Activated naive CD8-positive, alpha-beta T cell treated with anti-CD3 and anti-CD28 coated beads, Interleukin-2, amount 50 U/mL, for 24 hours (primary cell): ENCODE data around the gene FCN1.

Experiments used
- ATAC-seq: fragments of 150-1000 bp; cut with Tn5 transposase; one replicate; pipeline ENCODE4 v1.10.0; 2021
- DNase-seq: peaks from one replicate; pipeline ENCODE4 v3.0.0; 2021
- H3K27ac Mint-ChIP-seq: one replicate; pipeline ENCODE4 v1.8.0; 2021; ENCODE audit warnings: mild to moderate bottlenecking, mixed read lengths
- H3K27me3 Mint-ChIP-seq: one replicate; pipeline ENCODE4 v1.8.0; 2021; ENCODE audit warnings: mixed read lengths
- H3K36me3 Mint-ChIP-seq: one replicate; pipeline ENCODE4 v1.8.0; 2021; ENCODE audit warnings: low read depth, mixed read lengths
- H3K4me1 Mint-ChIP-seq: one replicate; pipeline ENCODE4 v1.8.0; 2021; ENCODE audit warnings: mixed read lengths
- H3K4me3 Mint-ChIP-seq: one replicate; pipeline ENCODE4 v1.8.0; 2021; ENCODE audit warnings: mild to moderate bottlenecking, moderate library complexity, mixed read lengths
- H3K9me3 Mint-ChIP-seq: one replicate; pipeline ENCODE4 v1.8.0; 2021; ENCODE audit warnings: mixed read lengths

Gene FCN1

GRCh38 chr9:134919303-134919702, 1.6 kb upstream of the FCN1 start:
- no peak for ATAC-seq
- H3K27me3 Mint-ChIP-seq, result peaks cover 3% of the 10 kb centered on the region
- H3K9me3 Mint-ChIP-seq, result peaks cover 6% of the 10 kb centered on the region
- peaks cover 2% of the 10 kb centered on the region for H3K4me1 Mint-ChIP-seq
- H3K4me3 Mint-ChIP-seq, result no peak overlapping the region
- no peak overlapping the region for H3K27ac Mint-ChIP-seq
- peaks cover 3% of the 10 kb centered on the region for H3K36me3 Mint-ChIP-seq
- DNase-seq, result no peak

GRCh38 chr9:134918646-134919045, 934 bp upstream of the FCN1 start:
- H3K27me3 Mint-ChIP-seq, result peaks cover 3% of the 10 kb centered on the region
- peaks cover 3% of the 10 kb centered on the region for H3K36me3 Mint-ChIP-seq
- H3K4me3 Mint-ChIP-seq, result no peak overlapping the region
- H3K4me1 Mint-ChIP-seq, result peaks cover 2% of the 10 kb centered on the region
- ATAC-seq, result no peak
- no peak overlapping the region for H3K27ac Mint-ChIP-seq
- no peak for DNase-seq
- peaks cover 6% of the 10 kb centered on the region for H3K9me3 Mint-ChIP-seq

- H3K4me1 Mint-ChIP-seq, result peaks cover under 1% of the 10 kb centered on the region
- DNase-seq (no peak), ATAC-seq (no peak)
- no peak overlapping the region for H3K4me3 Mint-ChIP-seq
- H3K36me3 Mint-ChIP-seq, result peaks cover 3% of the 10 kb centered on the region
- peaks cover 6% of the 10 kb centered on the region for H3K9me3 Mint-ChIP-seq
- H3K27me3 Mint-ChIP-seq, result peaks cover 9% of the 10 kb centered on the region
- no peak overlapping the region for H3K27ac Mint-ChIP-seq
These were observed 1.5 kb downstream of the FCN1 start for GRCh38 chr9:134916161-134916665.

GRCh38 chr9:134915046-134915985, 2.4 kb downstream of the FCN1 start:
- peaks cover 3% of the 10 kb centered on the region for H3K36me3 Mint-ChIP-seq
- DNase-seq (no peak), ATAC-seq (no peak)
- H3K4me3 Mint-ChIP-seq, result no peak overlapping the region
- no peak overlapping the region for H3K27ac Mint-ChIP-seq
- peaks cover 13% of the 10 kb centered on the region for H3K27me3 Mint-ChIP-seq
- H3K4me1 Mint-ChIP-seq, result peaks cover 2% of the 10 kb centered on the region
- peaks cover 6% of the 10 kb centered on the region for H3K9me3 Mint-ChIP-seq

- H3K36me3 Mint-ChIP-seq, result no peaks in the 10 kb centered on the region
These were observed 3.2 kb downstream of the FCN1 start for GRCh38 chr9:134914501-134914834.

GRCh38 chr9:134913713-134914500, 3.8 kb downstream of the FCN1 start:
- no peaks in the 10 kb centered on the region for H3K9me3 Mint-ChIP-seq
- DNase-seq (no peak), ATAC-seq (no peak)
- no peaks in the 10 kb centered on the region for H3K36me3 Mint-ChIP-seq
- no peak overlapping the region for H3K27ac Mint-ChIP-seq
- H3K27me3 Mint-ChIP-seq, result peaks cover 16% of the 10 kb centered on the region
- H3K4me3 Mint-ChIP-seq, result no peak overlapping the region
- peaks cover 5% of the 10 kb centered on the region for H3K4me1 Mint-ChIP-seq

More at GRCh38 chr9:134914501-134914834, 3.2 kb downstream of the FCN1 start:
- Mint-ChIP-seq H3K4me1 (peaks cover 3% of the 10 kb centered on the region), H3K27ac (no peak overlapping the region), H3K4me3 (no peak overlapping the region), H3K9me3 (no peaks in the 10 kb centered on the region), H3K27me3 (peaks cover 16% of the 10 kb centered on the region)
- ATAC-seq (no peak), DNase-seq (no peak)

GRCh38 chr9:134913041-134913712, 4.5 kb downstream of the FCN1 start:
- no peaks in the 10 kb centered on the region for H3K9me3 Mint-ChIP-seq
- H3K4me3 Mint-ChIP-seq, result no peak overlapping the region
- H3K27me3 Mint-ChIP-seq, result peaks cover 16% of the 10 kb centered on the region
- no peaks in the 10 kb centered on the region for H3K36me3 Mint-ChIP-seq
- H3K4me1 Mint-ChIP-seq, result peaks cover 5% of the 10 kb centered on the region
- ATAC-seq (peak; percentile 16), DNase-seq (no peak)
- H3K27ac Mint-ChIP-seq, result no peak overlapping the region

- H3K27ac Mint-ChIP-seq, result no peak overlapping the region
- H3K4me3 Mint-ChIP-seq, result no peak overlapping the region
- no peak for DNase-seq
- no peaks in the 10 kb centered on the region for H3K36me3 Mint-ChIP-seq
- ATAC-seq, result no peak
- H3K27me3 Mint-ChIP-seq, result peaks cover 16% of the 10 kb centered on the region
- H3K9me3 Mint-ChIP-seq, result no peaks in the 10 kb centered on the region
- peaks cover 5% of the 10 kb centered on the region for H3K4me1 Mint-ChIP-seq
These were observed 5.4 kb downstream of the FCN1 start for GRCh38 chr9:134912126-134912840.

- H3K9me3 Mint-ChIP-seq, result no peaks in the 10 kb centered on the region
- ATAC-seq, result no peak
- no peak overlapping the region for H3K4me3 Mint-ChIP-seq
- no peak for DNase-seq
- no peaks in the 10 kb centered on the region for H3K36me3 Mint-ChIP-seq
- peaks cover 20% of the 10 kb centered on the region for H3K27me3 Mint-ChIP-seq
- H3K4me1 Mint-ChIP-seq, result peaks cover 5% of the 10 kb centered on the region
- no peak overlapping the region for H3K27ac Mint-ChIP-seq
These were observed 7.9 kb downstream of the FCN1 start for GRCh38 chr9:134909511-134910481.

GRCh38 chr9:134908524-134909309, 9.0 kb downstream of the FCN1 start:
- ATAC-seq, result no peak
- H3K36me3 Mint-ChIP-seq, result no peaks in the 10 kb centered on the region
- no peak overlapping the region for H3K27ac Mint-ChIP-seq
- DNase-seq, result no peak
- H3K4me1 Mint-ChIP-seq, result peaks cover 5% of the 10 kb centered on the region
- H3K4me3 Mint-ChIP-seq, result no peak overlapping the region
- no peaks in the 10 kb centered on the region for H3K9me3 Mint-ChIP-seq
- H3K27me3 Mint-ChIP-seq, result peaks cover 23% of the 10 kb centered on the region

- no peak for DNase-seq
- Mint-ChIP-seq H3K27ac (no peak overlapping the region), H3K9me3 (peaks cover 9% of the 10 kb centered on the region), H3K36me3 (peaks cover 2% of the 10 kb centered on the region), H3K4me1 (no peaks in the 10 kb centered on the region), H3K4me3 (no peak overlapping the region), H3K27me3 (peaks cover 11% of the 10 kb centered on the region)
- no peak for ATAC-seq
These were observed 14.8 kb downstream of the FCN1 start for GRCh38 chr9:134902936-134903335.

GRCh38 chr9:134899818-134900217, 17.9 kb downstream of the FCN1 start:
- H3K4me1 Mint-ChIP-seq, result peaks cover 2% of the 10 kb centered on the region
- H3K36me3 Mint-ChIP-seq, result peaks cover 2% of the 10 kb centered on the region
- peaks cover 9% of the 10 kb centered on the region for H3K9me3 Mint-ChIP-seq
- no peak overlapping the region for H3K27ac Mint-ChIP-seq
- ATAC-seq, result no peak
- H3K4me3 Mint-ChIP-seq, result no peak overlapping the region
- peaks cover 13% of the 10 kb centered on the region for H3K27me3 Mint-ChIP-seq
- DNase-seq, result no peak
